ENCODE results near the gene MAPK9.

MAPK9 gene

DNA sequence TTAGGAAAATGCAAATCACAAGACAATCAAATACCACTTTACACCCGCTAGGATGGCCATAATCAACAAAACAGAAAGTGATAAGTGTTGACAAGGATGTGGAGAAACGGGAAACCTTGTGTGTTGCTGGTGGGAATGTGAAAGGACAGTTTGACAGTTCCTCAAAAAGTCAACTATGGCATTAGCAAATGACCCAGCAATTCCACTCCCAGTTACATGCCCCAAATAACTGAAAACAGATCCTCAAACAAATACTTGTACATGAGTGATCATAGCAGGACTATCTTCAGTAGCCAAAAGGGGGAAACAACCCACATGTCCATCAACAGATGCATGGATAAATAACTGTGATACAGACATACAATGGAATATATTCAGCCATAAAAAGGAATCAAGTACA is 104.1 kb downstream of the MAPK9 start:
- Histone ChIP-seq H3K27ac (ENCODE audit: low read length) (no peak overlapping the region), H3K9ac (ENCODE audit: low read length in 2 of 2) (no peak overlapping the region), H3K36me3 (ENCODE audit: control insufficient read depth in 2 of 2, insufficient read depth in 2 of 2, low read length in 2 of 2) (no peaks in the 10 kb centered on the region), H3K4me3 (ENCODE audit: low read length in 2 of 2) (no peak overlapping the region), H3K4me1 (ENCODE audit: control insufficient read depth, insufficient read depth, low read length) (no peaks in the 10 kb centered on the region), H3K9me3 (ENCODE audit: control insufficient read depth in 2 of 2, low read length in 2 of 2) (peaks cover 2 to 8% of the 10 kb centered on the region in 2 donors), H3K27me3 (ENCODE audit: control insufficient read depth in 1 of 2, insufficient read depth in 2 of 2, low read length in 2 of 2) (no peaks in the 10 kb centered on the region)

All from stomach smooth muscle (tissue), 2 donors.